RWPE2 (cell line): ENCODE results near the gene POLD2.

Experiments used
- ATAC-seq: fragments of 200-7000 bp; cut with Tn5 transposase; 3 replicates; pipeline ENCODE4 v1.9.1; 2021; ENCODE audit warnings: low read depth
- DNase-seq: peaks from one replicate; pipeline ENCODE4 v3.0.0-alpha.2; 2020; ENCODE audit warnings: low spot score
- H3K27ac ChIP-seq: fragments of 450-650 bp; 2 replicates; pipeline ENCODE4 v1.5.1; 2017; ENCODE audit warnings: mild to moderate bottlenecking; ENCODE audit not compliant: poor library complexity, severe bottlenecking
- H3K27me3 ChIP-seq: fragments of 250-450 bp; sonication (Bioruptor Pico); 2 replicates; pipeline ENCODE4 v1.5.1; 2021; ENCODE audit warnings: mild to moderate bottlenecking, moderate library complexity; ENCODE audit not compliant: insufficient read depth, poor library complexity, severe bottlenecking
- H3K36me3 ChIP-seq: fragments of 250-450 bp; sonication (Bioruptor Pico); 2 replicates; pipeline ENCODE4 v1.5.1; 2020; ENCODE audit warnings: low read depth, mild to moderate bottlenecking, moderate library complexity
- H3K4me1 ChIP-seq: fragments of 250-450 bp; sonication (Bioruptor Pico); 2 replicates; pipeline ENCODE4 v1.5.1; 2021; ENCODE audit warnings: mild to moderate bottlenecking, moderate library complexity; ENCODE audit not compliant: insufficient read depth, poor library complexity, severe bottlenecking
- H3K4me3 ChIP-seq: fragments of 250-450 bp; sonication (Bioruptor Pico); 2 replicates; pipeline ENCODE4 v1.5.1; 2021; ENCODE audit warnings: mild to moderate bottlenecking, moderate library complexity; ENCODE audit not compliant: severe bottlenecking
- H3K9me3 ChIP-seq: fragments of 250-450 bp; sonication (Bioruptor Pico); 2 replicates; pipeline ENCODE4 v1.5.1; 2021; ENCODE audit warnings: mild to moderate bottlenecking, moderate library complexity; ENCODE audit not compliant: severe bottlenecking
- CTCF ChIP-seq: fragments of 450-650 bp; IDR thresholded peaks from one replicate; pipeline ENCODE4 v1.5.1; 2017; ENCODE audit warnings: mild to moderate bottlenecking, moderate library complexity; ENCODE audit not compliant: poor library complexity, severe bottlenecking

Gene POLD2

GRCh38 chr7:44075296-44076075 lies 47.9 kb downstream of the POLD2 start:
- DNase-seq, result no peak
- H3K4me3 ChIP-seq, result no peak overlapping the region
- no peaks in the 10 kb centered on the region for H3K9me3 ChIP-seq
- no peaks in the 10 kb centered on the region for H3K27me3 ChIP-seq
- no peak for ATAC-seq
- peaks cover 50% of the 10 kb centered on the region for H3K36me3 ChIP-seq
- H3K27ac ChIP-seq, result peak overlapping the region; percentile 97
- H3K4me1 ChIP-seq, result peaks cover 30% of the 10 kb centered on the region
- TF ChIP-seq CTCF, result no peak

DNA sequence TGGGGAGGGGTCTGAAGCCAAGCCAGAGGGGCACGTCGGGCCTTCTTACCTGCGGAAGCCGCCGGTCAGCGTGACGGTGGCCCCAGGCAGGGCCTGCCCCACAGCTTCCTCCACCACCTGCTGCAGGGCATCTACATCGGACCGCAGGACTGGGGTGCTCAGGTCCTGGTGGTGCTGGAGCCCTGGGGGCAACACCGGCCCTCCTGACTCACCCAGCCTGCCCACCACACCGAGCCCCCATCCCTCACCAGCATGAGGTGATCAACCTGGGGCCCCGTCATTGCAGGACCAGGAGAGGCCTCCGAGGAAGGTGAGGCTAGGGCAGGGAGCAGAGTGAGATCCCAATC lies 49.0 kb downstream of the POLD2 start:
- ATAC-seq (no peak), DNase-seq (no peak)
- TF ChIP-seq CTCF, result no peak
- no peak overlapping the region for H3K4me3 ChIP-seq
- H3K36me3 ChIP-seq, result peaks cover 39% of the 10 kb centered on the region
- peak overlapping the region; percentile 97 for H3K27ac ChIP-seq
- H3K9me3 ChIP-seq, result no peaks in the 10 kb centered on the region
- H3K27me3 ChIP-seq, result no peaks in the 10 kb centered on the region
- peaks cover 34% of the 10 kb centered on the region for H3K4me1 ChIP-seq

- H3K9me3 ChIP-seq, result no peaks in the 10 kb centered on the region
- DNase-seq (peak; percentile 94), ATAC-seq (peak; percentile 69)
- no peak for TF ChIP-seq CTCF
- H3K27me3 ChIP-seq, result no peaks in the 10 kb centered on the region
- H3K36me3 ChIP-seq, result peaks cover 36% of the 10 kb centered on the region
- peaks cover 34% of the 10 kb centered on the region for H3K4me1 ChIP-seq
- H3K27ac ChIP-seq, result peak overlapping the region; percentile 97
- H3K4me3 ChIP-seq, result peak overlapping the region; percentile 23
Observed at GRCh38 chr7:44073664-44074348, 49.5 kb downstream of the POLD2 start.

GRCh38 chr7:44072364-44073231 lies 50.8 kb downstream of the POLD2 start:
- peaks cover 26% of the 10 kb centered on the region for H3K36me3 ChIP-seq
- peak; percentile 57 for ATAC-seq
- peak overlapping the region; percentile 97 for H3K27ac ChIP-seq

More at GRCh38 chr7:44072364-44073231, 50.8 kb downstream of the POLD2 start:
- H3K4me3 ChIP-seq, result peak overlapping the region; percentile 23
- peaks cover 34% of the 10 kb centered on the region for H3K4me1 ChIP-seq
- DNase-seq, result peak; percentile 96
- H3K9me3 ChIP-seq, result no peaks in the 10 kb centered on the region
- no peaks in the 10 kb centered on the region for H3K27me3 ChIP-seq
- TF ChIP-seq CTCF, result peak; percentile 89
